SK-N-SH treated with all-trans-retinoic acid at 6 μM for 48 hours (cell line): ENCODE results near the gene TRIM72.

Source experiments
- ATAC-seq: fragments of 200-7000 bp; cut with Tn5 transposase; 3 replicates; pipeline ENCODE4 v1.9.1; 2020; ENCODE audit warnings: mild to moderate bottlenecking, moderate library complexity
- ARNTL ChIP-seq: fragments of 450-650 bp; formaldehyde crosslinking; IDR thresholded peaks from 2 replicates; pipeline ENCODE4 v1.5.0; 2020; ENCODE audit warnings: low read depth, mild to moderate bottlenecking, moderate library complexity, borderline replicate concordance
- BACH2 ChIP-seq: fragments of 250-450 bp; sonication (Bioruptor Pico); IDR thresholded peaks from 2 replicates; pipeline ENCODE4 v1.9.0; 2021; ENCODE audit warnings: mild to moderate bottlenecking, borderline replicate concordance
- CREB5 ChIP-seq: fragments of 250-450 bp; sonication (Bioruptor Pico); IDR thresholded peaks from 2 replicates; pipeline ENCODE4 v1.5.1; 2020; ENCODE audit warnings: low read depth, mild to moderate bottlenecking, moderate library complexity
- CSDC2 ChIP-seq: fragments of 250-450 bp; sonication (Bioruptor Pico); IDR thresholded peaks from 2 replicates; pipeline ENCODE4 v1.5.0; 2020; ENCODE audit warnings: mild to moderate bottlenecking, moderate library complexity
- CSRNP3 ChIP-seq: fragments of 250-450 bp; sonication (Bioruptor Pico); IDR thresholded peaks from 2 replicates; pipeline ENCODE4 v1.5.1; 2021; ENCODE audit warnings: mild to moderate bottlenecking, moderate library complexity
- ESRRG ChIP-seq: fragments of 250-450 bp; sonication (Bioruptor Pico); IDR thresholded peaks from 2 replicates; pipeline ENCODE4 v1.6.1; 2021; ENCODE audit warnings: mild to moderate bottlenecking
- GLIS3 ChIP-seq: fragments of 250-450 bp; sonication (Bioruptor Pico); IDR thresholded peaks from 2 replicates; pipeline ENCODE4 v1.5.0; 2020; ENCODE audit warnings: mild to moderate bottlenecking, moderate library complexity
- ISL1 ChIP-seq: fragments of 250-450 bp; sonication (Bioruptor Pico); IDR thresholded peaks from 2 replicates; pipeline ENCODE4 v2.1.2; 2022; ENCODE audit warnings: mild to moderate bottlenecking, moderate library complexity
- OSR1 ChIP-seq: fragments of 250-450 bp; sonication (Bioruptor Pico); IDR thresholded peaks from 2 replicates; pipeline ENCODE4 v1.8.0; 2022; ENCODE audit warnings: moderate library complexity, mild to moderate bottlenecking, inconsistent platforms
- PATZ1 ChIP-seq: fragments of 250-450 bp; sonication (Bioruptor Pico); IDR thresholded peaks from 2 replicates; pipeline ENCODE4 v1.8.0; 2020; ENCODE audit warnings: mild to moderate bottlenecking, moderate library complexity, borderline replicate concordance
- PPARA ChIP-seq: fragments of 250-450 bp; sonication (Bioruptor Pico); IDR thresholded peaks from 2 replicates; pipeline ENCODE4 v1.5.0; 2020; ENCODE audit warnings: mild to moderate bottlenecking, borderline replicate concordance
- RARB ChIP-seq: fragments of 250-450 bp; sonication (Bioruptor Pico); IDR thresholded peaks from 2 replicates; pipeline ENCODE4 v1.8.0; 2021; ENCODE audit warnings: mild to moderate bottlenecking, moderate library complexity
- SNAI2 ChIP-seq: fragments of 250-450 bp; sonication (Bioruptor Pico); IDR thresholded peaks from 2 replicates; pipeline ENCODE4 v1.5.0; 2020; ENCODE audit warnings: mild to moderate bottlenecking, moderate library complexity
- TCF4 ChIP-seq: fragments of 250-450 bp; sonication (Bioruptor Pico); IDR thresholded peaks from 2 replicates; pipeline ENCODE4 v1.8.0; 2021; ENCODE audit warnings: mild to moderate bottlenecking, moderate library complexity, borderline replicate concordance
- TOX ChIP-seq: fragments of 250-450 bp; sonication (Bioruptor Pico); IDR thresholded peaks from 2 replicates; pipeline ENCODE4 v1.8.0; 2021; ENCODE audit warnings: mild to moderate bottlenecking, moderate library complexity, borderline replicate concordance
- ZC3H10 ChIP-seq: fragments of 250-450 bp; sonication (Bioruptor Pico); IDR thresholded peaks from 2 replicates; pipeline ENCODE4 v1.5.1; 2021; ENCODE audit warnings: mild to moderate bottlenecking, moderate library complexity
- ZFP3 ChIP-seq: fragments of 250-450 bp; sonication (Bioruptor Pico); IDR thresholded peaks from 2 replicates; pipeline ENCODE4 v1.5.0; 2020; ENCODE audit warnings: mild to moderate bottlenecking, moderate library complexity
- ZFP30 ChIP-seq: fragments of 450-650 bp; formaldehyde crosslinking; IDR thresholded peaks from 2 replicates; pipeline ENCODE4 v1.5.0; 2022; ENCODE audit warnings: mild to moderate bottlenecking, moderate library complexity
- ZNF70 ChIP-seq: fragments of 450-650 bp; formaldehyde crosslinking; IDR thresholded peaks from 2 replicates; pipeline ENCODE4 v1.5.0; 2020; ENCODE audit warnings: mild to moderate bottlenecking, moderate library complexity
- ZNF8 ChIP-seq: fragments of 450-650 bp; formaldehyde crosslinking; IDR thresholded peaks from 2 replicates; pipeline ENCODE4 v1.5.0; 2020; ENCODE audit warnings: mild to moderate bottlenecking, moderate library complexity

TRIM72 gene

GRCh38 chr16:31265329-31266245, 51.7 kb downstream of the TRIM72 start:
- TF ChIP-seq ZFP30 (no peak), ESRRG (no peak), GLIS3 (CRISPR knock-in tag) (no peak), BACH2 (CRISPR knock-in tag) (no peak), PATZ1 (CRISPR knock-in tag) (no peak), ZC3H10 (CRISPR knock-in tag) (no peak), CSRNP3 (CRISPR knock-in tag) (no peak), TCF4 (CRISPR knock-in tag) (no peak), SNAI2 (CRISPR knock-in tag) (no peak), CREB5 (CRISPR knock-in tag) (no peak), ARNTL (CRISPR knock-in tag) (no peak), TOX (CRISPR knock-in tag) (no peak), ZFP3 (CRISPR knock-in tag) (no peak), ZNF8 (no peak), ISL1 (CRISPR knock-in tag) (no peak), RARB (CRISPR knock-in tag) (no peak), OSR1 (CRISPR knock-in tag) (no peak)
- peak; percentile 76 for ATAC-seq

- ATAC-seq = no peak
- TF ChIP-seq CSDC2 (CRISPR knock-in tag) (no peak), ESRRG (no peak), CREB5 (CRISPR knock-in tag) (no peak), PATZ1 (CRISPR knock-in tag) (no peak), PPARA (CRISPR knock-in tag) (no peak), ZFP30 (no peak), RARB (CRISPR knock-in tag) (no peak), OSR1 (CRISPR knock-in tag) (no peak), ZC3H10 (CRISPR knock-in tag) (no peak), GLIS3 (CRISPR knock-in tag) (no peak), ZNF70 (CRISPR knock-in tag) (no peak), ISL1 (CRISPR knock-in tag) (no peak), CSRNP3 (CRISPR knock-in tag) (no peak)
Observed at GRCh38 chr16:31267332-31268032, 53.6 kb downstream of the TRIM72 start.
